Fibroblast of skin of left quadriceps (primary cell): ENCODE measurements around the gene MEGF10.
A peak's percentile ranks its signal among the peaks of the same experiment; 100 is the strongest.
"Not testable (repeated sequence)": the region's sequence is repeated elsewhere in the genome, so short reads cannot be mapped to it uniquely, and the experiment has no call there.

Source experiments
- DNase-seq, 2 experiments: peaks; one replicate each; pipeline ENCODE4 v3.0.0-alpha.2; 2013; ENCODE audit warnings: low read depth in 2 of 2

MEGF10 gene

DNA sequence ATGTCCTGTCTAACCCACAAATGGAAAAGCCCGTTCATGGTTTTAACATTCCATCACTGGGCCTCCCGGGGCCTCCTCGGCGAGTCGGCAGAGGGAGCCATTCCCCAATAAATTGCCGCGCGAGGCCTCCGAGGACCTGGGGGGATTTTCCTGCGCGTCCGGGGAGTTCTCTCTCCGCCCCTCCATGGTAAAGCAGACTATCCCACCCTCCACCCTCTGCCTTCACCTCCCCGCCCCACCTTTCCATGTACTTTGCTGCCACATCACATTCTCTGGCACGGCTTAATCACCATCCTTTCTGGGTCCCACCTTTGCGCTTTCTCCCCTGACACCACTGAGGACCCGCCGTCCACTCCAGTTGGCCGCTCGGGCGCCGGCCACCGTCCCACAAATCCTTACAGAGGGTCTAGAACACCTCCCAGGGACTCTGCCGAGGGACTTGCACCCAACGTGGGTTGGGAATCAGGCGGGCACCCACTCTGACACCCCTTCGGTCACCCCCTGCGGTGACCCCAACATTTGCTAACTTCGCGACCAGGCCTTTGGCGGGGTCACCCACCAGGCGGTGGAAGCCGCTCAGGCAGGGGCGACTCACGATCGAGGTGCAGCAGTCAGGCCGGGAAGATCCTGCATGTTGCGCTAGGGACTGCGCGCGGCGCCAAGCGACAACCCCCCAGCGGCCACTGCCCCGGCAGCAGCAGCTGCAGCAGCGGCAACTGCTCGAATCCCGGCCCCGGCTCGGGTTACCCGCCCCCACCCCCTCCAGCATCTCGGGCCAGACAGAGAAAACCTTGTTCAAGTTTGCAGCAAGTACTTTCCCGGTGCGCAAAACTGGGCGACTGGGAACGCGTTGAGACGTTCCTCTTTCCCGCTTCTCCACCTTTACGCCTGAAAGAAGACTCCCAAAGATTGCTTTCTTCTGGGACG, at the start of gene MEGF10:
MEGF10 (plus strand) TSS at position 778 of the 927 bp plus-strand sequence. CDS start 40,513 bp downstream, outside the sequence.
- DNase-seq = peak in 1 of 2 experiments; percentile 22

- no peak for DNase-seq
These were observed 47.6 kb upstream of the MEGF10 start for GRCh38 chr5:127243011-127243410.

DNA sequence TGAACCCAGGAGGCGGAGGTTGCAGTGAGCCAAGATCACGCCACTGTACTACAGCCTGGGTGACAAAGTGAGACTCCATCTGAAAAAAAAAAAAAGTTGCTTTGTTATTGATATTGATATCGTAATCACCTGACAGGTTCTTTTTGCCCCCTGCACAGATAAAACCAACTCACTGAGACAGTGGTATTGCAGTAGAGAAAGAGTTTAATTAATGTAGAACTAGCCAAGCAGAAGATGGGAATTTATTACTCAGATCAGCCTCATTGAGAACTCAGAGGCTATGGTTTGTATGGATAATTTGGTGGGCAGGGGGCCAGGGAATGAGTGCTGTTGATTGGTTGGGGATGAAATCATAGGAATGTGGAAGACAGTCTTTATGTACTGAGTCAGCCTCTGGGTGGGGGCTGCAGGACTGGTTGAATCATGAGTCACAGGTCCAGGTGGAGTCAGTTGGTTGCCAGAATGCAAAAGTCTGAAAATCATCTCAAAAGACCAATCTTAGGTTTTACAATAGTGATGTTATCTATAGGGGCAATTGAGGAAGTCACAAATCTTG, 35.8 kb upstream of the MEGF10 start:
- peak; percentile 37 to 41 for DNase-seq

- DNase-seq = no peak
These were observed 33.6 kb upstream of the MEGF10 start for GRCh38 chr5:127256886-127257597.

DNA sequence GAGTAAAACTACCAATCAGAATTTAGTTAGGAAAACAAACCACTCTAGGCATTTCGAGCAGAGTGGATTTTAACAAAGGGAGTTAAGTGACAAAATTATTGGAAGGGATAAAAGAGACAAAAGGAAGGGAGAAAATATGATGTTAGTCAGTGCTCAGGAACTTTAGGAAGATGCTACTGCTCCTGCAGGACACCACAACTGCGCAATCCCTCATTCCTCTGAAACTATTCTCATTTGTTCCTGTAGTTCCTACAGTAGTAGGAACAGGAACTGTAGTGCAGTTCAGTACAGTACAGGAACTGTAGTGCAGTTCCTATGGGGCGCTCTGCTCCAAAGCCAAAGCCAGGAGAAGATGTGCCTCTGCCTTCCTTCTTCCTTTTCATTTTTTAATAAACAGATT, 29.9 kb upstream of the MEGF10 start:
- no peak for DNase-seq

GRCh38 chr5:127265473-127265872, 25.1 kb upstream of the MEGF10 start:
- not testable (repeated sequence) for DNase-seq

- DNase-seq = not testable (repeated sequence)
These were observed 22.3 kb upstream of the MEGF10 start for GRCh38 chr5:127268342-127268741.

DNA sequence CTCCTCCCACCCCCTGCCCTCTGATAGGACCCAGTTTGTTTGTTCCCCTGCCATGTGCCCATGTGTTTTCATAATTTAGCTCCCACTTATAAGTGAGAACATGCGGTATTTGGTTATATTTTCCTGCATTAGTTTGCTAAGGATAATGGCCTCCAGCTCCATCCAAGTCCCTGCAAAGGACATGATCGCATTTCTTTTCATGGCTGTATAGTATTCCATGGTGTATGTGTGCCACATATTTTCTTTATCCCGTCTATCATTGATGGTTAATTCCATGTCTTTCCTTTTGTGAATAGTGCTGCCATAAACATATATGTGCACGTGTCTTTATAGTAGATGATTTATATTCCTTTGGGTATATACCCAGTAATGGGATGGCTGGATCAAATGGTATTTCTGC, 19.9 kb upstream of the MEGF10 start:
- not testable (repeated sequence) for DNase-seq

DNA sequence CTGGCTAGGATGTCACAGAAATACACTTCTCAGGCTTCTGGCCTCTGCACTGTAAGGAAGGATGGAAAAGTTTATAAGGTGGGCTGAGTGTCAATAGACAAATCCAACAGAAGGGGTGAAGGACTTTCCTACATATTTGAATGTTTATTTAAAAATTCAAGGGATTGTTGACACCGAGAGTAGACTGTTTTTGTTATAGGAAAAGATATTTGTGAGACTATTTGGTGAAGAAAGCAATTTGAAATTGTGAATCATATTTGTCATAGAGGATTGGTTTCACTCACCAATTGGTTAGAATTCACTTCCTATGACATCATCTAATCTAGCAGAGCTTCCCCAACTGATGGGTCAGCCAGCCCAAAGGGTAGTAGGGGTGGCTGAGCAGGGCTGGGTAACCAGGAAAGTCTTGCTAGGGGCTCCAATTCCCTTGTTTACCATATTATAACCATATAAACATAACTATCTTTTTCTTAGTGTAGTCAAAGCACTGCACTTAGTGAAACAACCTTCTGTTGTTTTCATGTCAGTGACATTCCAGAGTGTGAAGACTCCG, 14.9 kb upstream of the MEGF10 start:
- no peak for DNase-seq

DNA sequence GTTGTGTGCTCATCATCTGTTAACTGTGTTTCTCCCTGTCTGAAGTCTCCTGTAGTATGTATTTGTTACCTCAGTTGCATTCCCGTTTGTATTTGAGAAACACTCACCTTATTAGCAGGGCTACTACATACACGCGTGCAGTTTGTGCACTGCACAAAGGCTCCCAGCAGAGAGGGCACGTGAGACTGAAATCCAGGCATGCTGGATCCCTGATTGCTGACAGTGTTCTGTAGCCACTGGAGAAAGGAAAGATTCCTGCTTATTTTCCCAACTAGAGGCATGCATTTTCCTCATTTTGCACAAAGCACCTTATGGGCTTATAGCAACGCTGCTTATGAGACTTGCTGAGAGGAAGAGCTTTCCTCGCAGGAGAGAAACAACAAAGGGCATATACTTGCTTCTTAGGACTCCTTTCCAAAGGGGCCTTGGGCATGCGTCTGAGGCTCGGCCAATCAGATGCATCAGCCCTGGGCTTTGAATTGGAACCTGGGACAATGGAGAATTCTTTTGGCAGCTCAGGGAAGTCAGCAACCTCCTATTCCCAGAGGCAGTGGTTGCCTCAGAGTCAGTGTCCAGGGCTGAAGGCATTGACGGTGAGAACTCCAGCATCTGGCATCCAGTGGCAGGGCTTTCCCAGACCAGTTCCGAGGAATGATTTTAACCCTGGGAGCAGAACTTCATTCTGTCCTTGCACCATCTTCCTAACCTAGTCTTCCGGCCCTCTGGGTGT, 9.9 kb upstream of the MEGF10 start:
- DNase-seq = no peak

DNA sequence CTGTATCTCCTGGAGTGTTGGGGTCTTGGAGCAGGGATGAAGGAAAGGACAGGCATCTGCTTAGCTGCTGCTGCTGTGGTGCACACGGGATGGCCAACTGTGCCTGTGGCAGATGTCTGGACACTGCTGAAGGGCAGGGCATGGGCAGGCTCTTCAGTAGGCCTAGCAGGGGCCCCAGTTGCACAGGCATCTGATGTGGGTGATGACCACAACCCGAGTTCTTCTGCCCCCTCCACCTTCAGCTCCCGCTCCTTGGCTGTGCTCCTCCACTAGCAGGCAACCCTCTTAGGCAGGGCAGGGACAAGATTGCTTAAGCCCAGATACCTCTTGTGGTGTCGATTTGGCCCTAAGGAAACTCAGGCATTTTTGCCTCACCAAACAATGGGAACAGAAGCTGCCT, 9.0 kb upstream of the MEGF10 start:
- no peak for DNase-seq

GRCh38 chr5:127288676-127289075, 1.9 kb upstream of the MEGF10 start:
- DNase-seq = no peak

DNA sequence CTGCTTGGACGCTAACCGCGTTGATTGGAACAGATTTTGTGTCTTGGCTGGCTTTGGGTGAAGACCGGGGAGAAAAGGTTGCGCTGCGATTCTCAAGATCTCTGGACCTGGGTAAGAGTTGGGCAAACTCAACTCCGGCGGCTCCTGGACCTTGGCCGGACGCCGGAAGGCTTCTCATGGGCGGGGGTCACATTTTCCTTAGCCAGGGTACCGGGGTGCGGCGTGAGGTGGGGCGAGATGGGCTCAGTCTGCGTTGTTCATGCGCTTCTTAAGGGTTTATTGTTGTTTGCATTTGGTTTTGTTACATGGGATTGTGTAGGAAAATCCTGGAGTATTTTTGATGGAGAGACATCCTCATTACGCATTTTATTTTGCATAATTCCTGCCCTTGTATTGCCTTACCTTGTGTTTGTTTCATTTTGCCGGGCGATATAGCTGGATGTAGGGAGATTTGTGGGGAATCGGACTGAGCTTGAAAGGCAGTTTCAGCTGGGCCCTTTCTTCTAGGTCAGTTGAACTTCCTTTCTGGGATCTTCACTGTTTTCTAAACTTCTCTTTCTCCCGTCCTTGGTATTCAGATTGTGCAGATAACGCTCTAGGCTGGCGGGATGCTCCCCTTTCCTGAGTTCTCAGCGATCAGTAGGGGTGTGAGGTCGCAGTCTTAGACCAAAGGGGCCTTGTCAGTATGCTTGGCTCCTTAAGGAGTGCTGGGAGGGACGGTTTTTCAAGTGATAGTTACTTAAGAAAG, 524 bp downstream of the MEGF10 start:
- DNase-seq = no peak

DNA sequence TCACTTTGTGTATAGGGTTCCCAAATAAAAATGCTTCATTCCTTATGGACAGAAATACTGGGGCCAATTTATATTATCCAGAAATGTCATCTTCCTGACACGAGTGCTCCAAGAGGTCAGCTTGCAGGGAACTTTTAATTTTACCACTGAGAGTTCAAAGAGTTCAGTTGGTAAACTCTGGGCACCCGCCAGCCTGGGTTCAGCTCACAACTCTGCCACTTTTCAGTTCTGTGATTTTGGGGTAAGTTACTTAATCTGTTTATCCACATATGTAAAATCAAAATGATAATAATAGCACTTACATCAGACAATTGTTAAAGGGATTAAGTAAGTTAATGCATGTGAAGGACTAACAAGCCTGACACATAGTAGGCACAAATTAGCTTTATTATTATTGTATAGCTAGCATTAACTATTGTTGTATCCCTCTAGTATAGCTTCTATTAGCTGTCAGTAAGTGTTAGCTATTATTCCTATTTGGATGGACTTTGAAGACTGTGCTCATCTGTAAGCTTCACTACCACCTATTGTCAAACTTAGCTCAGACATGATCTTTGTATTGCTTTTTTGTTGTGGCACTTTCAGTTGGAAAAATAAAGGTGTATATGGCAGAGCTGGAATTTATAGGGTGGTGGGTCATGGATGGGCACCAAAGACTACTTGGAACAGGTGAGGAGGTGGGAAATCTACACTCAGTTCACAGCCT, 1.6 kb downstream of the MEGF10 start:
- DNase-seq = no peak

GRCh38 chr5:127293373-127293772, 2.8 kb downstream of the MEGF10 start:
- DNase-seq = no peak

- no peak for DNase-seq
These were observed 4.2 kb downstream of the MEGF10 start for GRCh38 chr5:127294829-127295228.

- DNase-seq = no peak
These were observed 4.9 kb downstream of the MEGF10 start for GRCh38 chr5:127295454-127295853.

DNA sequence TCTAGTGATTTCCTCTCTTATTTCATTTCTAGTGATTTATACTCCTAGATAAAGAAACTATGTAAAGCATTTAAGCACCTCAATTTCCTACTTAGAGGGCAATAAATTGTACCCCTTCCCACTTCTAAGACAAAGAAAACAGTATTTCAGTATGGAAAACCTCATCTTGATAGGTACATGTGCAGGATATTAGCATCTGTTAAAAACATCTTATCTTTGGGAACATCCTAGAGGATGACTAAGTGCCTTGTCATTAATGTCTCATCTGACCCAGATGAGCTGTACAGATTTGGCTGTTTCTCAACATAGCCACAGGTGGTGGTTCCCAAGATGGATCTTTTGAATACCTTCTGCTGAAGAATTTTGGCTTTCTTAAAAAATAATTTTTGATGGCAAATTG, 5.7 kb downstream of the MEGF10 start:
- DNase-seq = peak; percentile 21 to 22

GRCh38 chr5:127296894-127297293, 6.3 kb downstream of the MEGF10 start:
- DNase-seq = not testable (repeated sequence)
